CD4-positive, CD25-positive, alpha-beta regulatory T cell (primary cell): ENCODE measurements around the gene TTLL8. TPM values are rescaled to one million over a fixed set of nuclear protein-coding genes. Genes with fewer than 3 reads are reported as not detected.

Source experiments
- ATAC-seq, 2 donors: fragments of 150-1000 bp; cut with Tn5 transposase; one replicate each; pipeline ENCODE4 v1.10.0; 2021; ENCODE audit warnings: low read depth in 2 of 2, moderate number of reproducible peaks in 2 of 2, moderate library complexity in 1 of 2
- DNase-seq, 3 donors: peaks; one replicate each; pipeline versions ENCODE4 v3.0.0 to v3.0.0-alpha.2; 2012 to 2022; ENCODE audit warnings: mixed read lengths in 1 of 3
- H3K27ac ChIP-seq: one replicate; pipeline ENCODE4 v1.7.0; 2013; ENCODE audit warnings: mild to moderate bottlenecking, low read length; ENCODE audit not compliant: insufficient read depth, poor library complexity, severe bottlenecking
- H3K27me3 ChIP-seq: one replicate; pipeline ENCODE4 v1.7.0; 2013; ENCODE audit warnings: low read length; ENCODE audit not compliant: control insufficient read depth, insufficient read depth
- H3K36me3 ChIP-seq: one replicate; pipeline ENCODE4 v1.7.0; 2013; ENCODE audit warnings: mild to moderate bottlenecking, low read length, moderate library complexity; ENCODE audit not compliant: control insufficient read depth, insufficient read depth
- H3K4me1 ChIP-seq: 2 replicates; pipeline ENCODE4 v1.7.0; 2013; ENCODE audit warnings: mild to moderate bottlenecking, low read length; ENCODE audit not compliant: insufficient read depth, control insufficient read depth, poor library complexity, severe bottlenecking
- H3K4me3 ChIP-seq: one replicate; pipeline ENCODE4 v1.7.0; 2013; ENCODE audit warnings: low read depth, mild to moderate bottlenecking, low read length, moderate library complexity
- H3K9me3 ChIP-seq, 2 experiments: 1 replicate in 1 of 2; 2 replicates in 1 of 2; pipeline ENCODE4 v1.7.0; 2013; ENCODE audit warnings: low read length in 2 of 2, mild to moderate bottlenecking in 1 of 2, moderate library complexity in 1 of 2; ENCODE audit not compliant: control insufficient read depth in 2 of 2
- H3K27ac Mint-ChIP-seq, 3 donors: one replicate each; pipeline ENCODE4 v1.8.0; 2020 to 2022; ENCODE audit warnings: mild to moderate bottlenecking in 3 of 3, mixed read lengths in 3 of 3, moderate library complexity in 2 of 3
- H3K27me3 Mint-ChIP-seq: one replicate; pipeline ENCODE4 v1.8.0; 2022; ENCODE audit warnings: mild to moderate bottlenecking, mixed read lengths
- H3K36me3 Mint-ChIP-seq: one replicate; pipeline ENCODE4 v1.8.0; 2020; ENCODE audit warnings: mixed read lengths
- H3K4me1 Mint-ChIP-seq, 4 donors: one replicate each; pipeline ENCODE4 v1.8.0; 2020 to 2022; ENCODE audit warnings: mixed read lengths in 4 of 4, mild to moderate bottlenecking in 1 of 4
- H3K4me3 Mint-ChIP-seq, 4 donors: one replicate each; pipeline ENCODE4 v1.8.0; 2020 to 2022; ENCODE audit warnings: mild to moderate bottlenecking in 4 of 4, mixed read lengths in 4 of 4, moderate library complexity in 3 of 4
- H3K9me3 Mint-ChIP-seq, 7 donors: one replicate each; pipeline ENCODE4 v1.8.0; 2020 to 2022; ENCODE audit warnings: mixed read lengths in 7 of 7, mild to moderate bottlenecking in 3 of 7, moderate library complexity in 2 of 7
- polyA plus RNA-seq, 4 donors: library from polyadenylated mRNA; unstranded; fragments of 300-500 nt; fragmentation: Illumina TruSeq; gene quantifications; one replicate each; pipeline ENCODE4 v1.2.3, GENCODE V29; 2021
- total RNA-seq: library from RNA; stranded (reverse); gene quantifications from one replicate; pipeline ENCODE4 v1.2.3, GENCODE V29; 2022

TTLL8 gene
- total and polyA plus RNA-seq, 5 donors from 2014 or later: not detected

DNA sequence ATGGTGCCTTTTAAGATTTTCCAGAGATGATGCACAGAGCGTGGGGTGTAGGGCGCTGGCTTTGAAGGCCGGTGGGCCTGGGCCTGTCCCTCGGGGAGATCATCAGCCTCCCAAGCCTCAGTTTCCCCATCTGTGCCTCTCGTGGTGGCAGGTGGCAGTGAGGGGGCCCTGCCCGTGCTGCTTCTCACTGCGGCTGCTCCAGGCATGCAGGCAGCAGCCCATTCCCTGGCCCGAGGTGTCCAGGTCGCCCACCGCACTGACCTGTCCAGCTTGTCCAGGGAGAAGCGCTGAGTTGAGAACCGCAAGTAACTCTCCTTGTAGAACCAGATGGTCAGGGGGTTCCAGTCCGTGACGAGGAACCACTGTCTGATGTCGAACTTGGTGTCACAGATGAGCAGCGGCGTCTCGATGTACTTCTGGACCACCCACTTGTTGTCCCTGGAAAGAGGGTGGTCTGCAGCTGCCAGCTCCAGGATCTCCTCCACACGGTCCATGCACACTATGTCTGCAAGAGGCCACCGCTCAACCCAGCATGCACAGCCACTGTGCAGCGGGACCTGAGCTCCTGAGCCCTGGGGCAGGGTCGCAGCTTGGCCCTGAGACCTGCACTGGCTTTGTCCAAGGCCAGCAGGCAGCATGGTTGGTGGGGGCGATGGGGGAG, 25.0 kb downstream of the TTLL8 start:
- Mint-ChIP-seq H3K27me3 (peaks cover 4% of the 10 kb centered on the region), H3K4me1 (peaks cover 0 to 7% (median 0%) of the 10 kb centered on the region in 4 donors), H3K27ac (no peak overlapping the region), H3K36me3 (no peaks in the 10 kb centered on the region), H3K9me3 (peaks cover 0 to 1% (median 0%) of the 10 kb centered on the region in 7 donors), H3K4me3 (no peak overlapping the region)
- Histone ChIP-seq H3K36me3 (no peaks in the 10 kb centered on the region), H3K4me1 (peaks cover 13% of the 10 kb centered on the region), H3K27ac (no peak overlapping the region), H3K9me3 (no peaks in the 10 kb centered on the region), H3K27me3 (no peaks in the 10 kb centered on the region), H3K4me3 (no peak overlapping the region)
- DNase-seq (no peak), ATAC-seq (no peak)

- no peaks in the 10 kb centered on the region for H3K9me3 ChIP-seq
- Mint-ChIP-seq H3K27ac (no peak overlapping the region), H3K9me3 (no peaks in the 10 kb centered on the region), H3K4me3 (no peak overlapping the region), H3K36me3 (no peaks in the 10 kb centered on the region), H3K4me1 (peaks cover 0 to 13% (median 3%) of the 10 kb centered on the region in 4 donors), H3K27me3 (peaks cover 4% of the 10 kb centered on the region)
- no peak overlapping the region for H3K27ac ChIP-seq
- no peaks in the 10 kb centered on the region for H3K27me3 ChIP-seq
- no peak for ATAC-seq
- H3K36me3 ChIP-seq: no peaks in the 10 kb centered on the region
- no peak for DNase-seq
- H3K4me3 ChIP-seq: no peak overlapping the region
- peaks cover 13% of the 10 kb centered on the region for H3K4me1 ChIP-seq
Measured at GRCh38 chr22:50032109-50032871, 25.8 kb downstream of the TTLL8 start.

GRCh38 chr22:50031189-50032091, 26.7 kb downstream of the TTLL8 start:
- H3K36me3 ChIP-seq: no peaks in the 10 kb centered on the region
- H3K27ac Mint-ChIP-seq: no peak overlapping the region
- peaks cover 0 to 13% (median 3%) of the 10 kb centered on the region in 4 donors for H3K4me1 Mint-ChIP-seq
- H3K27ac ChIP-seq: no peak overlapping the region
- DNase-seq (no peak), ATAC-seq (no peak)
- no peak overlapping the region for H3K4me3 ChIP-seq
- H3K4me1 ChIP-seq: peaks cover 13% of the 10 kb centered on the region
- H3K27me3 Mint-ChIP-seq: peaks cover 4% of the 10 kb centered on the region
- no peak overlapping the region for H3K4me3 Mint-ChIP-seq
- peaks cover 0 to under 1% (median 0%) of the 10 kb centered on the region in 7 donors for H3K9me3 Mint-ChIP-seq
- H3K9me3 ChIP-seq: no peaks in the 10 kb centered on the region
- H3K36me3 Mint-ChIP-seq: no peaks in the 10 kb centered on the region
- H3K27me3 ChIP-seq: no peaks in the 10 kb centered on the region

- ATAC-seq (peak; percentile 82 to 94), DNase-seq (peak; percentile 73 to 88 (median 80))
- Mint-ChIP-seq H3K36me3 (no peaks in the 10 kb centered on the region), H3K27me3 (no peaks in the 10 kb centered on the region), H3K9me3 (peaks cover 0 to 1% (median 0%) of the 10 kb centered on the region in 7 donors), H3K27ac (no peak overlapping the region), H3K4me1 (peaks cover 0 to 13% (median 3%) of the 10 kb centered on the region in 4 donors), H3K4me3 (no peak overlapping the region)
- Histone ChIP-seq H3K36me3 (no peaks in the 10 kb centered on the region), H3K27ac (no peak overlapping the region), H3K27me3 (no peaks in the 10 kb centered on the region), H3K4me3 (no peak overlapping the region), H3K9me3 (no peaks in the 10 kb centered on the region), H3K4me1 (peaks cover 13% of the 10 kb centered on the region)
Measured at GRCh38 chr22:50030297-50031188, 27.6 kb downstream of the TTLL8 start.

GRCh38 chr22:50027639-50028537, 30.2 kb downstream of the TTLL8 start:
- H3K27me3 ChIP-seq: no peaks in the 10 kb centered on the region
- no peak overlapping the region for H3K4me3 ChIP-seq
- H3K27ac Mint-ChIP-seq: peak overlapping the region in 1 of 3 donors; percentile 32
- peaks cover 0 to 1% (median 0%) of the 10 kb centered on the region in 7 donors for H3K9me3 Mint-ChIP-seq
- no peaks in the 10 kb centered on the region for H3K36me3 ChIP-seq
- H3K9me3 ChIP-seq: no peaks in the 10 kb centered on the region
- peak; percentile 19 to 20 for ATAC-seq
- H3K4me1 ChIP-seq: peaks cover 10% of the 10 kb centered on the region
- H3K27me3 Mint-ChIP-seq: no peaks in the 10 kb centered on the region
- H3K27ac ChIP-seq: no peak overlapping the region
- H3K4me3 Mint-ChIP-seq: peak overlapping the region in 1 of 4 donors; percentile 61
- DNase-seq: peak in 1 of 3 donors; percentile 41
- peaks cover 0 to 12% (median 5%) of the 10 kb centered on the region in 4 donors for H3K4me1 Mint-ChIP-seq
- no peaks in the 10 kb centered on the region for H3K36me3 Mint-ChIP-seq

DNA sequence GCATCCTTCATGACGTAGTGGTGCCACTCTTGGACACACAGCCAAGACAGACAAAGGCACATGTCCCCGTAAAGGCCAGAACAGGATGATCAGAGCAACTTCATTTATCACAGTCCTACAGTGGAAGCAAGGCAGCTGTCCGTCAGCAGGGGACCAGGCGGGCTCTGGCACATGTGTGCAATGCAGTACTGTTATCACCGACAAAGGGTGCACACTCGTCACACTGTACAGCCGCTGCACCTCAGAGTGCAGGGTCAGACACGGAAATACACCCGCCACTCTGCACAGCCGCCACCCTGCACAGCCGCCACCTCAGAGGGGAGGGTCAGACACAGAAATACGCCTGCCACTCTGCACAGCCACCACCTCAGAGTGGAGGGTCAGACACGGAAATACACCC, 32.1 kb downstream of the TTLL8 start:
- Histone ChIP-seq H3K4me1 (peaks cover 10% of the 10 kb centered on the region), H3K36me3 (no peaks in the 10 kb centered on the region), H3K9me3 (no peaks in the 10 kb centered on the region), H3K27ac (no peak overlapping the region), H3K4me3 (no peak overlapping the region), H3K27me3 (no peaks in the 10 kb centered on the region)
- no peaks in the 10 kb centered on the region for H3K27me3 Mint-ChIP-seq
- ATAC-seq (no peak), DNase-seq (no peak)
- peaks cover 0 to 12% (median 5%) of the 10 kb centered on the region in 4 donors for H3K4me1 Mint-ChIP-seq
- no peaks in the 10 kb centered on the region for H3K36me3 Mint-ChIP-seq
- no peak overlapping the region for H3K4me3 Mint-ChIP-seq
- peaks cover 0 to 1% (median 0%) of the 10 kb centered on the region in 7 donors for H3K9me3 Mint-ChIP-seq
- no peak overlapping the region for H3K27ac Mint-ChIP-seq
